T-helper 1 cell treated with Interleukin-12 subunit alpha and Interleukin-12 subunit beta and Interleukin-4 antibody, amounts not matched to agents 30 ng/mL and 1 ng/mL, for 36 hours (primary cell): Measurements from ENCODE around the gene MARVELD3. TPM values are rescaled to one million over a fixed set of nuclear protein-coding genes. Genes with fewer than 3 reads are reported as not detected.
"Not testable (repeated sequence)": the region's sequence is repeated elsewhere in the genome, so short reads cannot be mapped to it uniquely, and the experiment has no call there.

Source experiments
- intact Hi-C: fragments of 100-400 bp; cut with micrococcal nuclease; formaldehyde crosslinking; loops from one replicate; pipeline ENCODE4 v1.15.1; 2024
- total RNA-seq: library from RNA; stranded (reverse); gene quantifications from 2 replicates; pipeline ENCODE4 v1.2.3, GENCODE V29; 2022

The MARVELD3 gene, protein sequence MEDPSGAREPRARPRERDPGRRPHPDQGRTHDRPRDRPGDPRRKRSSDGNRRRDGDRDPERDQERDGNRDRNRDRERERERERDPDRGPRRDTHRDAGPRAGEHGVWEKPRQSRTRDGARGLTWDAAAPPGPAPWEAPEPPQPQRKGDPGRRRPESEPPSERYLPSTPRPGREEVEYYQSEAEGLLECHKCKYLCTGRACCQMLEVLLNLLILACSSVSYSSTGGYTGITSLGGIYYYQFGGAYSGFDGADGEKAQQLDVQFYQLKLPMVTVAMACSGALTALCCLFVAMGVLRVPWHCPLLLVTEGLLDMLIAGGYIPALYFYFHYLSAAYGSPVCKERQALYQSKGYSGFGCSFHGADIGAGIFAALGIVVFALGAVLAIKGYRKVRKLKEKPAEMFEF
- not detected in 2 replicates for total RNA-seq

DNA sequence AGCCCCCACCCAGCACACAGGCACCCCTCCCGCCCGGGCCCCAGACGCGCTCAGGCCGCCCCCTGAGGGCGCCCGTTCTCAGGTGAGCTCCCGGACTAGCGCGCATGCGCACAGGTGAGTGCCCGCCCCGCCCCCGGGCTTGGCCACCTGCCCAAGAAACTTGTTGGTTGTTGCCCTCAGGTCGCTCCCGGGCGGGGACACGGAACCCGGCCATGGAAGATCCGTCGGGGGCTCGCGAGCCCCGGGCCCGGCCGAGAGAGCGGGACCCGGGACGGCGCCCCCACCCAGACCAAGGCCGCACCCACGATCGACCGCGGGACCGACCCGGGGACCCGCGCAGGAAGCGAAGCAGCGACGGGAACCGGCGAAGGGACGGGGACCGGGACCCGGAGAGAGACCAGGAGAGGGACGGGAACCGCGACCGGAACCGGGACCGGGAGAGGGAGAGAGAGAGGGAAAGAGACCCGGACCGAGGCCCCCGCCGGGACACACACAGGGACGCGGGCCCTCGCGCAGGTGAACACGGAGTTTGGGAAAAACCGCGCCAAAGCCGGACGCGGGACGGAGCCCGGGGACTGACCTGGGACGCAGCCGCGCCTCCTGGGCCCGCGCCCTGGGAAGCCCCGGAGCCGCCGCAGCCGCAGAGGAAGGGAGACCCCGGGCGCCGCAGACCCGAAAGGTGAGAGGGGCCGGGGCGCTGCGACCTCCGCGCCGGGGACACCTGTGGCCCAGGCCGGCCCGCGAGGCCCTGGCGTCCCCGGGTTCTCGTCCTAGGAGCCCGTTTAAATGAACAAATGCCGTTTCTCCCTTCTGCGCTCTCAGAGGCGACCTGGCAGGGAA, at the start of gene MARVELD3:
Gene MARVELD3, plus strand, starts transcription at position 167 of the 840 bp plus-strand sequence. Its CDS starts 46 bp downstream, at position 213.
- intact Hi-C loops = no loop called here

DNA sequence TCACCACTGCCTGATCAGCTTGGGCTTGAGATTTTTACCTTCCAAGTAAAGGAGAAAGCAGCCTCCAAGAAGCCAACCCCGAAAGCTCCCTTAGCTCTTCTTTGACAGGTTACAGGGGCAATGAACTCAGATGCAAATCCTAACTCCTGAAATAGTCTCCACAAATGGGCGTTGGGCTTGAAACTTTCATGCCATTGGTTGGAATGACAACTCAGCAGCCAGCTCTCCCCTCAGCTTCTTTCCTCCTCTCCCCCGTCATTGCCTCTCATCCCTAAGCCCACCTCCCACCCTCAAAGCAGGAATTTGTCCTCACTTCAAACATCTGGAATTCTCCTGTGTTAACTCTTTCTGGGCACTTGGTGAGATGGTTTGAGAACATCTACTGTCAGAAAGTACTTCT, 49.0 kb upstream of the MARVELD3 start, which contains the start of gene TAT:
Gene TAT, minus strand, starts transcription at position 122 of the 400 bp plus-strand sequence. CDS start 677 bp downstream, outside the sequence.
- intact Hi-C loops = no loop called here

DNA sequence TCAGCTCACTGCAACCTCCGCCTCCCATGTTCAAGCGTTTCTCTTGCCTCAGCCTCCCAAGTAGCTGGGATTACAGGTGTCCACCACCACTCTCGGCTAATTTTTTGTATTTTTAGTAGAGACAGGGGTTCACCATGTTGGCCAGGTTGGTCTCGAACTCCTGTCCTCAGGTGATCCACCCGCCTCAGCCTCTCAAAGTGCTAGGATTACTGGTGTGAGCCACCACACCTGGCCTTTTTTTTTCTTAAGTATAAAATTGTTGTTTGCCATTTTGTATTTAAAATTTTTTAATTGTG, 43.5 kb upstream of the MARVELD3 start:
- intact Hi-C loops = not testable (repeated sequence)

DNA sequence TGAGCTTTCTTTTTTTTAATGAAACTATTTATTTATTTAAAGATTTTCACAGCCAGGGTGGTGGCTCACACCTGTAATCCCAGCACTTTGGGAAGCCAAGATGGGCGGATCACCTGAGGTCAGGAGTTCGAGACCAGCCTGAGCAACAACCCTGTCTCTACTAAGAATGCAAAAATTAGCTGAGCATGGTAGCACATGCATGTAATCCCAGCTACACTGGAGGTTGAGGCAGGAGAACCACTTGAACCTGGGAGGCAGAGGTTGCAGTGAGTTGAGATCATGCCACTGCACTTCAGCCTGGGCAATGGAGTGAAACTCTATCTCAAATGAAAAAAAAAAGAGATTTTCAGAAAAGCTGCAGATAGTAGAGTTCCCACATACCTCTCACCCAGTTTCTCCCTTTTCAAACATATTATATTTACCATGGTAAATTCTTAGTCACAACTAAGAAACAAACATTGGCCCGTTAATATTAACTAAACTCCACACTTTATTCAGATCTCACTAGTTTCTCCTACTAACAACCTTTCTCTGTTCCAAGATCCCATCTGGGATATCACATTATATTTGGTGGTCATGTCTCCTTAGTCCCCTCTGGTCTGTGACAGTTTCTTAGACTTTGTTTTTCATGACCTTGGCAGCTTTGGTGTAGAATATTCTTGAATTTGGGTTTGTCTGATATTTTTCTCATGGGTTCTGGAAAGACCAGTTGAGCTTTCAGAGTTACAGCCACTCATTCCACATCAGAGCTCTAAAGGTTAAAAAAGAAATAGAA, 41.3 kb upstream of the MARVELD3 start:
- intact Hi-C loops = no loop called here

DNA sequence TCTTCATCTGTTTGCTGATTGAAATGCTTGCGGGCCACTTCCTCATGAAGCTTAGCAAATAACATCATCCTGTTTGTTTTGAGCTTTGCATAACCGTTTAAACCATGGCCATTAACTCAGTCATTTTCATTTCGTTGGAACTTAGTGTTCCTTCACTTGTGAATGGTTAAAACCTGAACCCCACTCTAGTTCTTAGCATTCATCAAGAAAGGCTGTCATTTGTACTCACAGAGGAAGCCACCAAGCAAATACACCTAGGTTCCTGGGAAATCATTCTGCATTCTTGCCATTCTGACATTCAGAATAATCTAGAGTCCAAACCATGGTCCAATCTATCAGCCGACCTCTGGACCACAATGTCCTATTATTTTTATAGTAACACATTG, 40.7 kb upstream of the MARVELD3 start:
- intact Hi-C loops = no loop called here

DNA sequence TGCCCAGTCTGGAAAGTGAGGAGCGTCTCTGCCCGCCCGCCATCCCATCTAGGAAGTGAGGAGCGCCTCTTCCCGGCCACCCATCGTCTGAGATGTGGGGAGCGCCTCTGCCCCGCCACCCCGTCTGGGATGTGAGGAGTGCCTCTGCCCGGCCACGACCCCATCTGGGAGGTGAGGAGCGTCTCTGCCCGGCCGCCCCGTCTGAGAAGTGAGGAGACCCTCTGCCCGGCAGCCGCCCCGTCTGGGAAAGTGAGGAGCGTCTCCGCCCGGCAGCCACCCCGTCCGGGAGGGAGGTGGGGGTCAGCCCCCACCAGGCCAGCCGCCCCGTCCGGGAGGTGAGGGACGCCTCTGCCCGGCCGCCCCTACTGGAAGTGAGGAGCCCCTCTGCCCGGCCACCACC, 36.6 kb upstream of the MARVELD3 start:
- intact Hi-C loops = not testable (repeated sequence)

DNA sequence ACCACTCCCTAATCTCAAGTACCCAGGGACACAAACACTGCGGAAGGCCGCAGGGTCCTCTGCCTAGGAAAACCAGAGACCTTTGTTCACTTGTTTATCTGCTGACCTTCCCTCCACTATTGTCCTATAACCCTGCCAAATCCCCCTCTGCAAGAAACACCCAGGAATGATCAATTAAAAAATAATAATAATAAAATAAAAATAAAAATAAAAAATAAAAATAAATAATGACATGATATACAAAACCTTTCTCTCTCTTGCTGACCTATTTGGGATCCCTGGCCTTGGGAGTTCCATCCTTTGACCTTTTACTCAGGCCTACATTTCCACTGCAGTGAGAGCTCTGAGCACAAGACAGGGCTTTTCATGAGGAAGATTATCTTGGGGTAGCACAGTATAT, 35.9 kb upstream of the MARVELD3 start:
- intact Hi-C loops = not testable (repeated sequence)

DNA sequence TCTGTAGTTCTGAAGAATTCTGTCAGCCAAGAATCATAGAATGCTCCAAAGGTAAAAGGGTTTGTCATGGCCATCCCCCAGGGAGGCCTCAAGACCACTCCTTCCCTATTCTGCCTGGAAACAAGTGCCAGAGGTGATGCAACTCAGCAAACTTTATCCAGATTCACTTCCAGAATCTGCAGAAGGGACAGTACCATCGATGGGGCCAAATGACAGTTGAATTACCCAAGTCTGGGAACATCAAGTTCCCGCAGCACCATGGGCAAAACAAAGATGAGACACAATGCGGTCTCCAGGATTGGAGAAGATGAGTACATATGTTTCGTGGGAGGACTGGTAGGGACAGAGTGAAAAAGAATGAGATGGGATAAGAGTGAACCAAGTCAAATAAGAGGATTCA, 35.4 kb upstream of the MARVELD3 start:
- intact Hi-C loops = no loop called here

DNA sequence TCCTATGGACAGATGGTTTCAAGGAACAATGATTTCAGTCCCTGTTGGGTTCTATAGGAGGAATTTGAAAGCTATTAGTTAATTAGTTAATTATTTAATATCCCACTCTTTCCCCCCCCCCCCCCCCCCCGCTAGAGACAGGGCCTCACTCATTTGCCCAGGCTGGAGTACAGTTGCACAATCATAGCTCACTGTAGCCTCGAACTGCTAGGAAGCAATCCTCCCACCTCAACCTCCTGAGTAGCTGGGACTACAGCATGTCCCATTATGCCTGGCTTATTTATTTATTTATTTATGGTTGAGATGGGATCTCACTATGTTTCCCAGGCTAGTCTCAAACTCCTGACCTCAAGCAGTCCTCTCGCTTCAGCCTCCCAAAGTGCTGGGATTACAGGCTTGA, 34.1 kb upstream of the MARVELD3 start:
- intact Hi-C loops = no loop called here

DNA sequence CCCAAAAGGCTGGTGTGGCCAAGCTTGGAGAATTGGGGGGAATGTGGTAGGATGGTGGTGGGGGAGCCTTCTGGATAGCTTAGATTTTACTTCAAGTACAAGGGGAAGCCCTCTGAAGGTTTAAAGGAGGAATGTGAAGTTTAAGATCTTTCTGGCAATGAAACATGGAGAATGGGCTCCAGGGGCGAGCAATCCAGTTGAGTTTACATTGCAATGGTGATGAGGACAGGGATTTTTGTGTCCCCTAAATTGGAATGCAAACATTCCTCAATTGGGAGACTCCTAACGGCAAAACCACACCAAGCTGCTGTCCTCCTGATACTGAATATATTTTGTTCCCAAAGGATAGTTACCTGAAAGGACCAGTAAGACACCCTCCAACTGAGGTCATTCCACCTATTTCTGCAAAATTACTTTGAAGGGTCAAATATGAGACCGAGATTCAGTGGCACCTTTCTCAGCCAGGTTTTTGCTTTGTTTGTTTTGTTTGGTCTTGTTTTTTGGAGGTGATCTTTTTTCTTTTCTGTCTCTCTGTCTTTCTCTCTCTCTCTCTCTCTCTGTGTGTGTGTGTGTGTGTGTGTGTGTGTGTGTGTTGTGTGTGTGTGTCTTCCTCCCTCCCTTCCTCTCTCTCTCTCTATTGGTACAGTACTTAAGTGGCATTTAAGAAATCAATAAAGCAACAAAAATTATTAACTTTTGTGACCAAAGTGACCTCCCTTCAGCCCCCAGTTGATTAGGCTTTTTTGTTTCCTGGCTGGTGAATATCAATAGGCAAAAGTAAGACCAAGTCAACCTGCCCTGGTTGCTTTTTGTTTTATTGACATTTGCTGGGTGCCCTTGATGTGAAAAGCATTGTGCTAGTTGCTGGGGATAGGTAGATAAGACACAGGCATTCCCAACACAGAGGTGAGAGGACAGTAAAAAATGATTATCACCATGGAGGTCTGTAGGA, 32.7 kb upstream of the MARVELD3 start:
- intact Hi-C loops = no loop called here

DNA sequence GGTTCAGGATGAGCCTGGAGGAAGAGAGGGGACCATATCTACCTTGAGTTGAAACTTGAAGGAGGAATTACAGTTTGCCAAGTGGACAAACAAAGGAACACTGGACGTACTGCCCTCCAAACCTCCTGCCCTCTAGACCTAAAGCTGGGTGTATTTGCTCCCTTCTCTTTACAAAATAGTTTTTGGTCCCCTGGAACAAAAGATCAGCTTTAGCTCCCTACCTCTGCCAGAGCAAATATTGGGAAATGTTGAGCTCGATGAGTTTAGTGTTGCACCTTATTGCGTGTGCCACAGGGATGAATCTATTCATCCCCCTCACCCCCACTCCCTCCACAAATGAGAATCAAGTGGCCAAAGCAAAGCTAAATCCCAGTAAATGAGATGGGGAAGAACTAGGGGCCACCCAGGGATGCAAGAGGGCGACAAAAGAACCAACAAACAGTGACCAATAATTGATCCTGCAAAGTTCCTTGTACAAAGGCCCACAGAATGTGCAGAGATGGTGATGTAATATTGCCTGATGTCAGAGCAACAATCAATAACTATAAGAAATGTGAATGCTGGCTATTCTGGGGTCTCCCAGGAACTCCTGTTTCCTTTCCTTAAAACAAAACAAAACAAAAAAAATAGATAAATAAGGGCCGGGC, 31.9 kb upstream of the MARVELD3 start:
- intact Hi-C loops = no loop called here

DNA sequence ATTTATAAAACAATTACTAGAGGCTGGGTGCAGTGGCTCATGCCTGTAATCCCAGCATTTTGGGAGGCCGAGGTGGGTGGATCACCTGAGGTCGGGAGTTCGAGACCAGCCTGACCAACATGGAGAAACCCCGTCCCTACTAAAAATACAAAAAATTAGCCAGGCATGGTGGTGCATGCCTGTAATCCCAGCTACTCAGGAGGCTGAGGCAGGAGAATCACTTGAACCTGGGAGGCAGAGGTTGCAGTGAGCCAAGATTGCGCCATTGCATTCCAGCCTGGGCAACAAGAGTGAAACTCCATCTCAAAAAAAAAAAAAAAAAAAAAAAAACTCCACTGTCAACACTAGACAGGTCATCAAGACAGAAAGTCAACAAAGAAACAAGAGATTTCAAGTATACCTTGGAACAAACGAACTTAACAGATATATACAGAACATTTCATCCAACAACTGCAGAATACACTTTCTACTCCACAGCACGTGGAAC, 30.6 kb upstream of the MARVELD3 start:
- intact Hi-C loops = not testable (repeated sequence)

DNA sequence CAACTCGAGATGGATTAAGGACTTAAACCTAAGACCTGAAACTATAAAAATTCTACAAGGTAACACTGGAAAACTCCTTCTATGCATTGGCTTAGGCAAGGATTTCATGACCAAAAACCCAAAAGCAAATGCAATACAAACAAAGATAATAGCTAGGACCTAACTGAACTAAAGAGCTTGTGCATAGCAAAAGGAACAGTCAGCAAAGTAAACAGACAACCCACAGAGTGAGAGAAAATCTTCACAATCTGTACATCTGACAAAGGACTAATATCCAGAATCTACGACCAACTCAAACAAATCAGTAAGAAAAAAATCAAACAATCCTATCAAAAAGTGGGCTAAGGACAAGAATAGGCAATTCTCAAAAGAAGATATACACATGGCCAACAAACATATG, 27.6 kb upstream of the MARVELD3 start:
- intact Hi-C loops = not testable (repeated sequence)

DNA sequence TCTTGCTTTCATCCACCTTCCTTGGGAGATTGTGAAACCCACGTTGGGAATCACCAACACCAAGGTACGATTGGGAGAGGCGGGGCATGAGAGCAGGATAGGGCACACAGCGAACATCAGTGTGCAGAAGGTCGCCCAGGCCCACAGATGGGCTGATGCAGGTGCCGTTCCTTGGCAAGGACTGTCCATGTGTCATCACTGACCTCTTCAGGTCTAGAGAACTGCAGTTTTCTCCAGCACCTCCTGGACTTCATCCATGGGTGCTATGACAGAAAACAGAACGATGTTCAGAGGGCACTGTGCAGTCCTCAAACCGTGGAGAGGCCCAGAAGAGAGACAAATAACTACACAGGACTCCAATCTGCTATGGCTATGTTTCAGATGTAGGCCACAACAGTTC, 25.2 kb upstream of the MARVELD3 start:
- intact Hi-C loops = no loop called here

DNA sequence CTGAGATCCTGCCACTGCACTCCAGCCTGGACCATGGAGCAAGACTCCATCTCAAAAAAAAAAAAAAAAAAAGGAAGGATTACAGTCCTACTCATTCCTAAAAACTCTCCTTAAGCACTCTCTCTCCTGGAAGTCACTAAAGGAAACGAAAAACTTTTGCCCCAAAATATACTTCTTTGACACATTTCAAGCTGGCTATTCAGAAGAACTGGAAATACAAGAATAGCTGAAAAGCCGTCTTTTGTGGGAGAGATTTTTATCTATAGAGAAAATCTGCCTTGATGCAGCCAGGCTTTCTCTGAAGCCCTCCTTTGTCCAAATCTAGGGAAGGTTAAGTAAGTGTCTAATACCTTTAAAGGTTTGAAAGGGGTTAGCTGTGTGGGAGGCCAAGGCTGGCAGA, 16.9 kb upstream of the MARVELD3 start:
- intact Hi-C loops = no loop called here

DNA sequence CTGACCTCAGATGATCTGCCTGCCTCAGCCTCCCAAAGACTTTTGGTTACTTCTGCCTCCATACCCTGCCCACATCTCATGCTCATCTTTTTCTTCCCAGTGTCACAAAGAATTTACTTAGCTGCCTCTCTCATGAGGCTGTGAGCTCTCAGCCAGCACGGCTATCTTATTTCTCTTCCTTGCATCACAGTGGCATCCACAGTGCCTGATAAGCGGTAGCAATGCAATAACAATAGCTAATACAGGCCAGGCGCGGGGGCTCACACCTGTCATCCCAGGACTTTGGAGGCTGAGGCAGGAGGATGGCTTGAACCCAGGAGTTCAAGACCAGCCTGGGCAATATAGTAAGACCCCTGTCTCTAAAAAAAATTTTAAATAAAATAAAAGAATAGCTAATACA, 15.5 kb upstream of the MARVELD3 start:
- intact Hi-C loops = loop anchor here (2.0 to 5.0 kb wide), 2 partner anchors 112 to 136 kb away; partner anchors contain the start of gene PHLPP2

DNA sequence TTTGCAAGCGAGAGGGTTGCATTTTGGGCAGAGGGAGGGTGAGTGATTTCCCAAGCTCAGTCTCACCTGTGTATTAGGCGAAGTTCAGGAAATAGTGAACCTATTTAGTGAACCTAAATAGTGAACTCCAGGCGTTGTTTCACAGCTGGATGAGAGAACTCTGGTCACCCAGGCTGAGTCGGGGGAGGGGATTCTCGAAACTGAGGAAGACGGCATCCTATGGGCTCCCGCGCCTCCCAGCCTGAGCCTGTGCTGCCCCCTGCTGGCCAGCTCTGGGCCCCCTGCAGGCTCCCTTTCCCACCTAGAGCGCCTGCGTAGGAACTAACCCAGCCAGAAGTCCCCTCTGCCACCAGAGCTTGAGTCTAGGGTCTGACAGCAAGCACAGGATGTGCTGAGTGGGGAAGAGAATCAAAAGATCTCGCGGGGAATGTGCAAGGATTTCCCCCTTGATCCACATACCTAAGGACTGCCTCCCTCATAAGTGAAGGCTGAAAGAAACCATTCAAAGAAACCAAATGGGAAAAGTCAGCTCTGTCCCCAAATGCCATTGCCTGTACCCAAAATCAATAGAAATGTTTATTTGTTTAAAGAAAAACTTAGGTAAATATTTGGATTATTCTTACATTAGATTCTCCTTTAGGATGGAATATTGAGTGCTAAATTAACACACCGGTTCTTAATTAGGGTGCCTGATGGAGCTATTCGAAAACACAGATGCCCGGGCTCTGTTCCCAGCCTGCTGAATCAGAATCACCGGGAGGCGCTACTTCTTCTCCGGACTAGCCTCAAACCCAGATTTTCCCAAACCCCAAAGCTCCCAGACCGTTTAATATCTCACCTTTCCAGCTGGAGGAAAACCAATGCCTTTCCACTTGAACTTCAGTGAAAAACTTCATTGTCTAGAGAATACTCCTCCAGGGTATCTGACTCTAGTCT, 14.8 kb upstream of the MARVELD3 start:
- intact Hi-C loops = loop anchor here (1.0 to 5.0 kb wide), 8 partner anchors 46 to 482 kb away; partner anchors contain the start of genes DHX38, PHLPP2, TXNL4B and ZNF23

DNA sequence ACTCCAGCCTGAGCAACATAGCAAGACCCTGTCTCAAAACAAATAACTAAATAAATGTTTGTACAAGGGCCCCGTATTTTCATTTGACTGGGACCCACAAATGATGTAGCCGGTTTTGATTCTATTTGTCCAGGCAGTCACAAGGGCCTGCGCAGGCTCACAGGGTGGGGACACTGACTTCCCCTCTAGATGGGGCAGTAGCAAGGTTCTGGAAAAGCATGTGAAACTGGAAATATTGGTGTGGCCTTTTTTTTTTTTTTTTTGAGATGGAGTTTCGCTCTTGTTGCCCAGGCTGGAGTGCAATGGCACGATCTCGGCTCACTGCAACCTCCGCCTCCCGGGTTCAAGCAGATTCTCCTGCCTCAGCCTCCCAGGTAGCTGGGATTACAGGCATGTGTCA, 11.0 kb upstream of the MARVELD3 start:
- intact Hi-C loops = loop anchor here (5.0 kb wide), 1 partner anchor 107 kb away; the partner anchor contains the start of gene PHLPP2

DNA sequence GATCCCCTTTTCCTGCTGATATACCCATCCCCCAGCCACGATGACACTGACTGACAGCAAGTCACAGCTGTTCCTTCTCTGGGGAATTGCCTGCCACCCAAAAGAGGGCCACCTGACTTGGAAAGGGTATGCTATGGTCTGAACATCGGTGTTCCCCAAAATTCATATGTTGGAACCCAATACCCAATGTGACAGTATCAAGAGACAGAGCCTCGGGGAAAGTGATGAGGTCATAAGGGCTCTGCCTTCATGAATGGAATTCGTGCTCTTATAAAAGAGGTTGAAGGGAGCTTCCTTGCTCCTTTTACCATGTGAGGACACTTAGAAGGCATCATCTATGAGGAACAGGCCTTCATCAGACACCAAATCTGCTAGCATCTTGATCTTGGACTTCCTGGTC, 7.6 kb upstream of the MARVELD3 start:
- intact Hi-C loops = no loop called here
